HG03521 (cell line): ENCODE data around the gene KLHL36.
"Not testable (repeated sequence)": the region's sequence is repeated elsewhere in the genome, so short reads cannot be mapped to it uniquely, and the experiment has no call there.

Source experiments
- ATAC-seq: cut with Tn5 transposase; IDR thresholded peaks from one replicate; pipeline ENCODE4 v1.9.1; 2021; ENCODE audit warnings: mild to moderate bottlenecking, moderate library complexity; ENCODE audit not compliant: unreplicated experiment

Gene KLHL36

GRCh38 chr16:84614968-84615813 is 33.1 kb upstream of the KLHL36 start:
- ATAC-seq: no peak

GRCh38 chr16:84616515-84616914 is 31.8 kb upstream of the KLHL36 start:
- no peak for ATAC-seq

GRCh38 chr16:84617041-84617790 is 31.1 kb upstream of the KLHL36 start:
- ATAC-seq: peak; percentile 24

GRCh38 chr16:84617791-84618580 is 30.3 kb upstream of the KLHL36 start, which contains the start of gene COTL1:
TSS of gene COTL1 (minus strand) at chr16:84618078. CDS start at chr16:84617914, 164 bp downstream.
- peak; percentile 80 for ATAC-seq

GRCh38 chr16:84618581-84619460 is 29.5 kb upstream of the KLHL36 start:
- no peak for ATAC-seq

- not testable (repeated sequence) for ATAC-seq
Measured at GRCh38 chr16:84620913-84621312, 27.4 kb upstream of the KLHL36 start.

- ATAC-seq: no peak
Measured at GRCh38 chr16:84625556-84625955, 22.8 kb upstream of the KLHL36 start.

GRCh38 chr16:84628226-84628731 is 20.0 kb upstream of the KLHL36 start:
- no peak for ATAC-seq

GRCh38 chr16:84629580-84629979 is 18.7 kb upstream of the KLHL36 start:
- no peak for ATAC-seq

GRCh38 chr16:84630009-84630408 is 18.3 kb upstream of the KLHL36 start:
- ATAC-seq: no peak

- no peak for ATAC-seq
Measured at GRCh38 chr16:84630446-84631152, 17.7 kb upstream of the KLHL36 start.

- no peak for ATAC-seq
Measured at GRCh38 chr16:84631153-84631466, 17.2 kb upstream of the KLHL36 start.

- no peak for ATAC-seq
Measured at GRCh38 chr16:84631886-84632285, 16.4 kb upstream of the KLHL36 start.

GRCh38 chr16:84632862-84633261 is 15.4 kb upstream of the KLHL36 start:
- not testable (repeated sequence) for ATAC-seq

- ATAC-seq: no peak
Measured at GRCh38 chr16:84633622-84634021, 14.7 kb upstream of the KLHL36 start.

- no peak for ATAC-seq
Measured at GRCh38 chr16:84635702-84636101, 12.6 kb upstream of the KLHL36 start.

- no peak for ATAC-seq
Measured at GRCh38 chr16:84637709-84638108, 10.6 kb upstream of the KLHL36 start.

GRCh38 chr16:84638231-84638806 is 10.0 kb upstream of the KLHL36 start:
- ATAC-seq: no peak

GRCh38 chr16:84640145-84640544 is 8.2 kb upstream of the KLHL36 start:
- ATAC-seq: no peak
